SKM-1 (cell line): ENCODE data around the gene TTC8.

ENCODE experiments used
- DNase-seq: peaks from one replicate; lab custom pipeline; 2025; ENCODE audit not compliant: unreplicated experiment; lab: John Stamatoyannopoulos, UW

Gene TTC8

DNA sequence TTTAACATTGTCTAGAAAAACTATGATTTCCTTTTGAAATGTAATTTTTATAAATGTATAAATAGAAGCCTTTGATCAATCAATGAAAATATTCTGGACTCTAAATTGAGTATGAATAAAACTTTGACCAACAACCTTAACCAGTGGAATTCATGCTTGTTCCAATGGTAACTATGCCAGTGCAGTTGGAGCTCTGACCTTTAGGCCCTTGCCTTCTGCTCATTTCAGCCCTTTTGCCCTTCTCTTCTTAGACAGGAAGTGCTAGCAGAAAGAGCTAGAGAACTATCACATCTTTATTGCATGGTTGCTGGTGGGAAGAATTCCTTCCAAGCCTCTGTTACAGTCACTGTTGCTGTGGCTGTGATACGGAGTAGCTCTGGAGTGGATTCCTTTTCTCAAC lies 39.7 kb downstream of the TTC8 start:
- DNase-seq: no peak

DNA sequence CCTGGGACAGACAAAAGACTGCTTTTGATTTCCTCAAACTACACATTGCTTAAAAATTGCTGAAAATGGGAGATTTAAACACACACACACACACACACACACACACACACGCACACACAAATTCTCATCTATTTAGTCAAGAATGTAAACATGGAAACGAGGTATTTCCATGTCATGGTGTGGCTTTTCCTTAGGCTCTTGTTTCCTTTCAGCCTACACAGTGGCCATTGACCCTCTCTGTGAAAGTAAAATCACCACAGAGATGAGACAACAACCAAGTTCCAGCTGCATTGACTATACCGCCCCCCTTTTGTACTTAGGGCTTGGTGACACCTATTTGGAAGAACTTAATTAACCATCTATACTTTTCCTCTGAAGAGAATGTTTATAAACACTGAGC lies 41.9 kb downstream of the TTC8 start:
- DNase-seq: no peak

DNA sequence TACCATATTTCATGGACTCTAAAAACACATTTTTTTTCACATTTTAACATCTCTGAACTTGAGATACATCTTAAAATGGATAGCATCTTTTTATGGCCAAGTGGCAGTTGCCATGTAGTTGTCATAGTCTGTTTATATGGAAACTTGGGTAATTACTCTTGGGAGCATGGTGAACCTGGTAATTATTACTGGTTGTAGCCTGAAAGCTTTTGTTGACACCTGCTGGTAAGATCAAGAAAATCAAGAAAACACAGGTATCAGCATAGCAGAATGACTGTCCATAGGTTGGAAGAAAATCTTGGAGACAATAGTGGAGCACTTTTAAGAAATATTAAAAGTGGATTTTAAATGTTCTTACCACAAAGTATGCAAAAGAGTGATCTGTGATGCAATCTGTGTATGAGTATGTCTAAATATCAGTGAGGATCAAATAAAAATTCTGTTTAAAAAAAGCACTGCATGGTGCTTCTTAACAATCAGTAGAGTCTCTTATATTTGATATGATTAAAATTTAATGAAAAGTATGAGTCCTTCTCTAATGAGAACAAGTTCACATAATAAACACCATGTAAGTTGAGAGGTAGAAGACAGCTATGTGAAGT lies 44.2 kb downstream of the TTC8 start:
- no peak for DNase-seq

DNA sequence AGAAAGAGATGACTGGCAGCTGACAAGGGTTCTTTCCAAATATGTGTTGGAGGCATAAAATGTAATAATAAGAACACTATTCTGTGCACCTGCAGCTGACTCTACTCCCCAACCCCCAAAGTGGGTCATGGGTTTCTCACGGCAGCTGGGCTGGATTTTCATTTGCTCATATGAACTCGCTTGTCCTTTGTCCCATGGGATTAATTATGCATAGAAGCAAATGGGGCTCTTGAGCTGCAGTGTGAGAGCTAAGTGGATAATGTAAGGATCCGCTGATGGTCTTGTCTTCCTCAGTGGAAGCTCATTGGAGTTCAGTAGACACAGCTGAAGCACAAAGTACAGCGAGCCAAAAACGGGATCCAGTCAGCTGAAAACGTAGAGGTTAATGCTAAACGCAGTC lies 46.3 kb downstream of the TTC8 start:
- no peak for DNase-seq

DNA sequence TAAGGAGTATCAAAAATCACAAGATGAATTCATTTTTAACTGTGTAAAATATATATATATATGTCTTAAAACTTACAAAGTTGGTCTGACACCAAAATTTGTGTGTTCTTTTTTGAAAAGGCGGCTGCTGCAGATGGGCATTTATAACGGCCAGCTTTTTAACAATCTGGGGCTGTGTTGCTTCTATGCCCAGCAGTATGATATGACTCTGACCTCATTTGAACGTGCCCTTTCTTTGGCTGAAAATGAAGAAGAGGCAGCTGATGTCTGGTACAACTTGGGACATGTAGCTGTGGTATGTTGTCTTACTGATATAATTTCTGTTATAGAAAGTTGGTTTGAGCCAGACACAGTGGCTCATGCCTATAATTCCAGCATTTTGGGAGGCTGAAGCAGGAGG lies 47.0 kb downstream of the TTC8 start:
- no peak for DNase-seq

DNA sequence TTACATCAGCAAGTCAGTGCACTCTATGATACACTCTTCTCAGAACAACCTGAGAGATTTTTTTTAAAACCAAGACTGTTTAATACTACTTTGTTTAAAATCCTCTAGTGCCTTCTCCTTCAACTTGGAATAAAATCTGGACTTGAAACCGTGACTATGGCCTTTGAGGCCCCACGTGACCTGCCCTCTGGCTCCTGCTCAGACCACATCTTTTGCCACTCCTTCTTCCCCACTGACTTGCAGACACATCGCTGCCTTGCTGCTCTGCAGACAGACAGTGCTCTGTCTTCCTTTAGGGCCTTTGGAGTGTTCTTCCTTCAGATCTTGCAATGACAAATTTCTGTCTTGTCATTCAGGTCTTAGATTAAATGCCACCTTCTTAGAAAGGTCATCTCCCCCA lies 48.5 kb downstream of the TTC8 start:
- DNase-seq: no peak

DNA sequence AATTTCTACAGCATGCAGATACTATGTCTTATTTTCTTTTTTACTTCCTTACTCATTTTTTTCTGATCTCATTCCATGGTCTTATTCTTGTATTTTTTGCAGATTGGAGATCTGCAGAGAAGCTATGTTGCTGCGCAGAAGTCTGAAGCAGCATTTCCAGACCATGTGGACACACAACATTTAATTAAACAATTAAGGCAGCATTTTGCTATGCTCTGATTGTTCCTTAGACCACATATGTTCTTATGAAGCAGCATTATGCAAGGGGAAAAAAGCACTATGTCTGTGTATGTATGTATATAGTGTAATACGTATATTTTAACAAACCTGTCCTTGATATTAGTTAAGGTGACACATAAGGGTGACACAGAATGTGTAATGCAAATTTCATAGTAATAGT lies 52.7 kb downstream of the TTC8 start:
- DNase-seq: no peak

DNA sequence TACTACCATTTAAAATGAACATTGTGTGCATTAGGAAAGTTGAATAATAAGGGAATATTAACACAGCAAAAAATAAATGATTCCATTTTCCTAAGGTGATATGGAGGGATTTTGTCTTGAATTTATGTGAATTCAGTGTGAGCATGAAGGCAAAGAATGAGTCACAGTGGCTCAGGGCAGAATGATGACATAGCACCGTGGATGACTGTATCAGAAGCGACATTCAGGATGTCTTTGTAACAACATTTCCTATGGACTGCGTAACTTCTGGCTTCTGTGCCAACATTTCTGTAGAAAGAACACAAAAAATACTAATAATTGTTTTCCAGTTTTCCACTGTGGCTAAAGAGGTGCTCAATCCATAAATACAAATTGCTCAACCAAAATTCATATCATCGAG lies 54.6 kb downstream of the TTC8 start:
- DNase-seq: no peak

DNA sequence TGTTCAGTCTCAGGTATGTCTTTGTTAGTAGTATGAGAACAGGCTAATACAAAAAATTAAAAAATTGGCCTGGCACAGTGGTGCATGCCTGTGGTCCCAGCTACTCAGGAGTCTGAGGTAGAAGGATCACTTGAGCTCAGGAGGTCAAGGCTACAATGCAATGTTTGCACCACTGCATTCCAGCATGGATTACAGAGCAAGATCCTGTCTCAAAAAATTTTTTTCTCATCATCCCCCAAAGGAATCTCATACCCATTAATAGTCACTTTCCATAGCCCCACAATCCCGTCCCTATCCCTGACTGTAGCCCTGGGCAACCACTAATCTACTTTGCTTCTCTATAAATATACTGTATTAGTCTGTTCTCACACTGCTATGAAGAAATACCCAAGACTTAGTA lies 57.8 kb downstream of the TTC8 start:
- no peak for DNase-seq

DNA sequence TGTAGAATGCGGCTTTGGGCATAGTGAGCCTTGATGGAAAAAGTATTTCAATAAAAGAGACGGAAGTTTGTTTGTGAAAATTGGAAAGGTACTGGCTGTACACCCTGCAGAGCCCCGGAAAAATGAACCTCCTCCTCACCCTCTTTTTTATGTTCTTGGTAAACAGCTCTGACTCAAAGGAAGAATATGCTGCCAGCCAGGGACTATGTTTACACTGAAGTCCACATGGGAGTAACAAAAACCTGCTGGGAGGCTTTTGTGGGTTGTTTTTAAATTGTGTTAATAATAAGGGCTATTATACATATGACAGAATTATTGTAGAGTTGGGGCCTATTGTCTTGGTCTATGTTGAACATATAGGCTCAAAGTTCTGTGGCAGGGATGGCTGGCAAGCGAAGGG lies 70.7 kb downstream of the TTC8 start:
- DNase-seq: no peak

DNA sequence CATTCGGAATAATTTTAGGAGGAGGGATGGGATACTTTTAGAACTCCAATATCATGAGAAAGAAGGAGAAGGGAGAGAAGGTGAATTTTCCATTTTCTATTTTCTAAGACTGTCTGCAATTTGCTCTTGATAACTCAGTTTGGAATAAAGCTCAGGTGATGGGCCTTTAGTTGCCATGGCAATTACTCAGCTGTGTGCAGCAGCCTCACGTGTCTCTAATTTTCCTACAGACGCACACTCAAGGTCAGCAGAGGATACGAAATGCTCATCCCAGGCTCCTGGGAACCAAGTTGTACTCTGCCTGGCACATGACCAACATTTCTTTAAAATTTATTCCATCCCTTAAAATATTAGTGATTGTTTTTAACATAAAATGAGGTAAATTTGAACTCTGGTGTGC lies 76.7 kb downstream of the TTC8 start:
- DNase-seq: no peak

DNA sequence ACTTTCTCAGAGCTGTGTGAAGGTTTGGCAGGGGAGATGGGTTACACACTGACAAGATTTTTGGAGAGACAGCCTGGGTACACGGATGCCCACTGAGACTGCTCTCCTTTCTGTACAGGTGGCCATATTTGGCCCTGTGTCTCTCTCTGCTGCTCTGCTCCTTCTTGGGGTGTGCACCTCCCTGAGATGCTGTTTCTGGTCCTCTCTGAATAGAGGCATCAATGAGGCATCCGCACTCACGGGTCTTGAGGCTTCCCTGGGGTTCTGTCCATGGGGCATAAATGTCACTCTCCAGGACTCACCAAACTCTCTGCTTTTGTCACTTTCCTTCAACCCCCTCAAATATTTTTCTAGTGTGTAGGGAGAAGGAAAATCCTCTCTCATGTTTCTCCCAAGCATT lies 77.5 kb downstream of the TTC8 start:
- DNase-seq: no peak

DNA sequence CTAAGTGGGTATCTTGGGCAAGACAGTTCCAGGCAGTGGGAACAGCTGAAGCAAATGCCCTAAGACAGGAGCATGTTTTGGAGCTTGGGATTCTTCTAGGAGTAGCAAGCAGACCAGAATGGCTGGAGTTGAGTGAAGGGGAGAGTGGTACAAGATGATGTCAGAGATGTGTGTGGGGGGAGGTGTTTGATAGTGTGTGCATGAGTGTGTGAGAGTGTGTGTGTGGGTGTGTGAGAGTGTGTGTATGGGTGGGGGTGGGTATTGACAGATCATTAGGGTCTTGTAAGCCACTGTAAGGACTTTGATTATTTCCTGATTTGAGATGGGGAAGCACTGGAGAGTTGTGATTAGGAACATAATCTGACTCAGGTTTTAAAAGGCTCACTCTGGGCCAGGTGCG lies 78.4 kb downstream of the TTC8 start:
- DNase-seq: no peak

DNA sequence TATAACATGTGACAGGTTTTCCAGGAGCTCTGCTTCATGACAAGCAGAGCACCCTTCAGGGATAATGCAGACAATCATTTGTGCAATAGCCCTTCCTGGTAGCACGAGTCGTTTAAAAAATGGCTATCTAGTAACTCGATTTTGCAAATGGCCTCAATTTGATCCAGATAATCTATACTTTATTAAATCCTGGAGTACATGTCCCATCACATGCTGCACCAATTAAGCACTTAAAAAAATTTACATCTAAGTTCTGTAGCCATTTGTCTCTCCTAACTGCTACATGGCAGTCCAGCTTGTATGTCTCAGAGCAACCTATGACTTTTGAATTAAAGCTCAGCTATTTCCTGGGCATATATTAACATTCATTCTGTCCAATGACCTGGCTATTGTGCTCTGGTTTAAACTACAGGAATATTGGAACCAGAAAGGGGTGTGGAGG lies 79.8 kb downstream of the TTC8 start:
- no peak for DNase-seq

DNA sequence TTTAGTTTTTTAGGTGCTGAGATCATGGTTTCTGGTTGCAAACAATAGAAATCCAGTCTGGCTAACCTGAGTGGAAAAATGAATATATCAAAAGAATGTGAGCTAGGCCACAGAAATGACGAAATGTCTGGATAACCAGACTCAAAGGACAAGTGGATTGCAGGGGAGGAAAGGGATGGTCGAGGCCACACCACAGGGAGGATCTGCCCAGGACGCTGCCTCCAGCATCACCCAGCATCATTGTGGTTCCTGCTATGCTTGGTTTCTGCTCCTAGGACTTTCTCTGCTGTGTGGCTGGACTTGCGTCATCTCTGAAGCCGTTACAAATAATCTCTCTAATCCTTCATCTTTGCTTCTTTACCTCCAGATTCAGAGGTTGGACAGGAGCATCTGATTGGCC lies 80.4 kb downstream of the TTC8 start:
- DNase-seq: no peak

DNA sequence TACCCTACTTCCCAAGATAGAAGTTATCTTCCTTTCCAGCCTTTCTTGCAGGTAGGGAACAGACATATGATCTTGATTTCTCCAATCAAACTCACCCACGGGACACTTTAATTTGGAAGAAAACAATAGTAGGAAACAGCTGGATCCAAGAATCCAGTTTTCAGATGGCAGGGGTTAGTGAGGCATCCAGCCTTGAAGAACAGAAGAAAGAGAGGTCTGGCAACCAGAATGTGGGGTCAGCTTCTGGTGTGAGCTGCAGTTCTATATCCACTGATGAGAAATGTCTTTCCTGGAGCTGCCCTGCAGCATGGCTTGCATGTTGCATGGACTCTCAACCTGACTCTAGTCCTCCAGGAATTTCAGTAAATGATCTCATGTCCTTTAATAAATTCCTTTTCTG lies 83.8 kb downstream of the TTC8 start:
- DNase-seq: no peak

DNA sequence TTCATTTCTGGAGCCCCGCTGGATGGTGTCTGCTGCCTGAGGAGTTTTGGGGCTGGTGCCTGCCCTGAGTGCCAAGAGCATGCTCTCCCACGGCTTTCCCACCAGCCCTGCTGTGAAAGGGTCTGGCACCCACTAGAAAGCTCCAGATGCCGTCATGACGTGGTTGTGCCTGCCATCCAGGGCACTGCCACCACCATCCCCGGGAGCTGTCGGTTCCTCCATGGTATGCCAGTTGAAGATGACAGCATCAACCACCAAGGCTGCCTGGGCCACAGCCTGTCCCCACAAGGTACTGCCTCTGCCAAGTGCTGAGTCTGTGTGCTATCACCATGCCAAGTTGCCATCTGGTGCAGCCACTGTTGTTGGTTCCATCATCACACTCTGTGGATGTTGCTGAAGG lies 85.9 kb downstream of the TTC8 start:
- DNase-seq: no peak

DNA sequence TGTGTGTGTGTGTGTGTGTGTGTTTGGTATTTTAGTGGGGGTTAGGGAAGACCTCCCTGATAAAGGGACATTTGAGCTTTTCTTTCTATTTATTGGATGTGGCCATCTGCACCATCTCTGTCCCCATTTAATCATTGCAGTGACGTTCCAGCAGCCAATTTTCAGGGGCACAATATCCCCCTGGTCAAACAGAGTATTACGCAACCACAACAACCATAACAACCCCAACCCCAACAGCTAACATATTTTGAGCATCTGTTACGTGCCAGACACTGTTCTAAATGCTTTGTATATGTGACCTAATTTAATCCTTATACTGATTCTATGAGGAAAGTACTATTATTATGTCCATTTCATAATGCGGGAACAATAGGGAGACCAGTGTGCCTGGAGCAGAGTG lies 87.4 kb downstream of the TTC8 start:
- DNase-seq: no peak

DNA sequence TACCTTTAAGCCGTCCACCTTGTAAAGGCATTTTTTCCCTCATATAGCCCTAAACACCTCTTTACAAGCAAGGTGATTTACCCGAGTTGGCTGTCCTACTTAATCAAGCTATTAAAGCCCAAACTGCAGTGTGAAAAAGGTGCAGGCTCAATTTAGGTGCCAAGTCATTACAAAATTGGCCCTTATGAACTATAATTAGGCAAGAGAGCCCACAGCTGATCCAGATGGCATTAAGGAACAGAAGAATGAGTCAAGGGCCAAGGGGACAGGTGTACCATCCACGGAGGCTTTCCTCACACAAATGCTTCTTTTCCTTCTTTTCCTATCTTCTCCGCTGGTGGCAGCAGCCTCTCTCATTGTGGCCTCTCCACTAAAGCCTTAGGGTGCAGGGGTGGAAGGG lies 90.5 kb downstream of the TTC8 start:
- no peak for DNase-seq

DNA sequence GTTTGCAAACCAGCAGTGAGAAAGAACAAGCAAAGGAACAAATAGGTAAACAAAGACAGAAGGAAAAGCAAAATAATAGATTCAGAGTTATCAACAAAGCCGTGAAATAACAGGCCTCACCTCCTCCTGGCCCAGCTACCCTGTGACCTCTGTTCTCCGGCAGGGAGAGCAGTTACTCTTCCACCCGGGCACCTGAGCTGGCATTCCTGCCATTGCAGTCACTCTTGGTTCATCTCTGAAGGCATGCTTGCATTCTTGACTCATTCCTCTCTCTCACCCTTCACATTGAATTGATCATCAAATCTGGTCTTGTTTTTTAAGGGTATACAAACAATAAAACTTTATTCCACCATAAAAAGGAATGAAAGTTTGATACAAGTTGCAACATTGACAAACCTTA lies 95.1 kb downstream of the TTC8 start:
- DNase-seq: no peak
